Measurements from ENCODE around the gene C1orf167. TPM values are rescaled to one million over a fixed set of nuclear protein-coding genes. Genes with fewer than 3 reads are reported as not detected.

The C1orf167 gene
- total RNA-seq, 1 experiment from 2014 or later, result 0.39 TPM

- peaks cover 2% of the 10 kb centered on the region; the same call in 1 of the 2 replicates for H3K4me1 ChIP-seq (ENCODE audit: insufficient read depth, low read length)
- no peak overlapping the region for H3K14ac ChIP-seq (ENCODE audit: insufficient read depth, low read length)
- no peak overlapping the region for H2BK20ac ChIP-seq (ENCODE audit: low read depth, low read length, poor library complexity, severe bottlenecking)
- DNase-seq, result peak; percentile 20
- H2BK5ac ChIP-seq (ENCODE audit: insufficient read length, low read length), result no peak overlapping the region
- H2AK5ac ChIP-seq (ENCODE audit: insufficient read length, low read length), result no peak overlapping the region
- H3K36me3 Mint-ChIP-seq (ENCODE audit: insufficient read depth in 1 of 3, low read depth in 3 of 3), result peaks cover 0 to 15% (median 2%) of the 10 kb centered on the region in 3 experiments; a peak in 3 of 7 replicates
- H3K56ac ChIP-seq (ENCODE audit: insufficient read length, low read depth, low read length), result no peak overlapping the region
- no peak overlapping the region for H2BK15ac ChIP-seq (ENCODE audit: low read depth, low read length)
- H2BK120ac ChIP-seq (ENCODE audit: low read depth, low read length, poor library complexity, severe bottlenecking), result no peak overlapping the region
- WGBS (ENCODE audit: extremely low coverage, insufficient read length, low lambda C conversion rate), result no CpG with 5 or more reads among the region's 4 CpGs
- H3T11ph ChIP-seq (ENCODE audit: low read length), result no peak overlapping the region
- no peak overlapping the region for H3K23ac ChIP-seq (ENCODE audit: insufficient read length, low read depth, low read length)
- no peaks in the 10 kb centered on the region for H3K79me1 ChIP-seq (ENCODE audit: insufficient read depth, low read depth, low read length, poor library complexity, severe bottlenecking)
- no peaks in the 10 kb centered on the region; a peak in 1 of 5 replicates for H3K9me3 Mint-ChIP-seq
- H3K27ac Mint-ChIP-seq, result no peak overlapping the region
- no peak overlapping the region for H3K4me2 ChIP-seq (ENCODE audit: insufficient read depth, insufficient read length, low read length)
- no peaks in the 10 kb centered on the region for H3K23me2 ChIP-seq (ENCODE audit: insufficient read length, low read depth, low read length, poor library complexity, severe bottlenecking)
- no peak overlapping the region for H3K4ac ChIP-seq (ENCODE audit: low read depth, low read length)
- no peak overlapping the region for H2BK12ac ChIP-seq (ENCODE audit: insufficient read length, low read depth, low read length)
- no peaks in the 10 kb centered on the region; the same call in 1 of the 2 replicates for H3K27me3 Mint-ChIP-seq (ENCODE audit: low read depth)
- H3K4me1 Mint-ChIP-seq, result peaks cover 21 to 26% of the 10 kb centered on the region in 2 experiments
- no peak overlapping the region for H3K18ac ChIP-seq (ENCODE audit: insufficient read length, low read depth, low read length)
- H3K27me3 ChIP-seq (ENCODE audit: insufficient read depth, low read length), result no peaks in the 10 kb centered on the region
- H4K20me1 ChIP-seq (ENCODE audit: control insufficient read depth, insufficient read depth, insufficient read length), result no peaks in the 10 kb centered on the region
- H4K91ac ChIP-seq (ENCODE audit: insufficient read length, low read depth, low read length), result no peak overlapping the region
- H3K79me2 ChIP-seq (ENCODE audit: insufficient read depth, low read length), result no peaks in the 10 kb centered on the region
- H3K9me3 ChIP-seq (ENCODE audit: control insufficient read depth, low read depth, low read length), result no peaks in the 10 kb centered on the region
- no peak for TF ChIP-seq CTCF (conservative IDR thresholded peaks at IDR 0.05)
- H2AFZ ChIP-seq (ENCODE audit: low read length), result no peak overlapping the region
- H3K9ac ChIP-seq (ENCODE audit: extremely low read depth, insufficient read length, low read length), result no peak overlapping the region
- H3K27ac ChIP-seq (ENCODE audit: insufficient read length, low read depth, low read length), result no peak overlapping the region
- no peak overlapping the region for H4K5ac ChIP-seq (ENCODE audit: insufficient read length, low read depth, low read length)
- no peak overlapping the region for H3K4me3 Mint-ChIP-seq
- no peak overlapping the region for H4K8ac ChIP-seq (replicated peaks; ENCODE audit: insufficient read length, low read depth, low read length)
Measured at GRCh38 chr1:11721311-11721710, 40.7 kb upstream of the C1orf167 start.
